Naive thymus-derived CD8-positive, alpha-beta T cell (primary cell): ENCODE measurements around the gene SYDE2. TPM values are rescaled to one million over a fixed set of nuclear protein-coding genes. Genes with fewer than 3 reads are reported as not detected.

Experiments
- ATAC-seq, 2 donors: fragments of 150-1000 bp; cut with Tn5 transposase in 1 of 2; sonication (Bioruptor Pico), chemical (Tn5 transposase) in 1 of 2; 1 replicate in 1 of 2; 2 replicates in 1 of 2; pipeline ENCODE4 v1.10.0; 2021; ENCODE audit warnings: mild to moderate bottlenecking in 2 of 2, moderate library complexity in 2 of 2
- POLR2A ChIA-PET: fragments of 350-600 bp; sonication (Branson Sonifier 250); formaldehyde crosslinking; loops from one replicate; lab custom pipeline; 2021; ENCODE audit warnings: antibody characterized with exemption; lab: Charles Lee
- DNase-seq, 10 donors: peaks; one replicate each; pipeline versions ENCODE4 v3.0.0 to v3.0.0-alpha.2; 2020 to 2022
- H3K27ac Mint-ChIP-seq, 10 donors: one replicate each; pipeline ENCODE4 v1.8.0; 2020 to 2022; ENCODE audit warnings: mild to moderate bottlenecking in 10 of 10, mixed read lengths in 10 of 10, moderate library complexity in 4 of 10, inconsistent platforms in 1 of 10
- H3K27me3 Mint-ChIP-seq, 5 donors: one replicate each; pipeline ENCODE4 v1.8.0; 2021 to 2022; ENCODE audit warnings: mixed read lengths in 5 of 5
- H3K36me3 Mint-ChIP-seq, 3 donors: one replicate each; pipeline ENCODE4 v1.8.0; 2020 to 2022; ENCODE audit warnings: mixed read lengths in 3 of 3, mild to moderate bottlenecking in 2 of 3, inconsistent platforms in 1 of 3
- H3K4me1 Mint-ChIP-seq, 4 donors: one replicate each; pipeline ENCODE4 v1.8.0; 2021 to 2022; ENCODE audit warnings: mixed read lengths in 4 of 4
- H3K4me3 Mint-ChIP-seq, 10 donors: one replicate each; pipeline ENCODE4 v1.8.0; 2020 to 2022; ENCODE audit warnings: mild to moderate bottlenecking in 10 of 10, mixed read lengths in 10 of 10, moderate library complexity in 6 of 10, inconsistent platforms in 1 of 10
- H3K9me3 Mint-ChIP-seq, 9 donors: one replicate each; pipeline ENCODE4 v1.8.0; 2020 to 2022; ENCODE audit warnings: mixed read lengths in 9 of 9, mild to moderate bottlenecking in 3 of 9, inconsistent platforms in 1 of 9, moderate library complexity in 1 of 9
- polyA plus RNA-seq, 3 donors: library from polyadenylated mRNA; unstranded; fragments of 300-500 nt; fragmentation: Illumina TruSeq; gene quantifications; one replicate each; pipeline ENCODE4 v1.2.3, GENCODE V29; 2021
- total RNA-seq, 8 experiments: library from RNA in 2 of 8; stranded (reverse) in 2 of 8; gene quantifications; one replicate each; pipeline ENCODE4 v1.2.3 and lab custom pipeline; 2021 to 2026

SYDE2 gene
- total and polyA plus RNA-seq, 5 experiments from 2014 or later: 2.7 to 10.0 (median 5.8) TPM

DNA sequence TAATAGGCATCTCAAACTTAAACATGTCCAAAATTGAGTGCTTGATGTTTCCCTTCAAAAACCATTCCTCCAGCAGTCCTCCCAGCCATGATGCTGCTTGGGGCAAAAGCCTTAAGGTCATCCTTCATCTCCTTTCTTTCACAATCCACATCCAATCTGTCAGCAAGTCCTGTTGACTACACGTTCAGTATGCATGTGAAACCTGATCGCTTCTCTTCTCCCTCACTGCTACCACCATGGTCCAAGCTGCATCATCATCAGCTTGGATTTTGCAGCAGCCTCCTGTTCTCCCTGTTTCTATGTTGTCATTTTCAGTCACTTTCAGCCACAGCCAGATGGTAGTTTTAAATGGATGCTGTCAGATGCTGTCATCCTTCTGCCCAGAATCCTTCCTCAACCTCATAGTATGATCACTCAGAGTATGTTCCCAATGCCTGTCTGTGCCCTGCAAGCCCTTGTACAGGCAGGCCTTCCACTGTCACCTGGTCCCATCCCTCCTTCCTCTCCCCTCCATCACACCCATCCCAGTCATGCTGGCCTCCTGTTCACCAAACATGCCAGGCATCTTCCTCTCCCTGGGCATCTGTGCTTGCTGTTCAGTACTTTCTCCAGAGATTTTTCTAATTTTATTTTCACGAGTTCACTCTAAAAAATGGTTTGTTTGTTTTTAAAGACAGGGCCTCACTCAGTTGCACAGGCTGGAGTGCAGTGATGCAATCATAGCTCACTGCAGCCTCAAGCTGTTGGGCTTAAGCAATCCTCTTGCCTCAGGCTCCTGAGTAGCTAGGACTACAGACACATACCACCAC lies 66.0 kb downstream of the SYDE2 start:
- no peaks in the 10 kb centered on the region for H3K4me1 Mint-ChIP-seq
- ATAC-seq (no peak), DNase-seq (no peak)
- no peaks in the 10 kb centered on the region for H3K9me3 Mint-ChIP-seq
- no peak overlapping the region for H3K4me3 Mint-ChIP-seq
- no peaks in the 10 kb centered on the region for H3K36me3 Mint-ChIP-seq
- POLR2A ChIA-PET: interaction anchor here (0.7 kb wide), 1 partner anchor 187 kb away, joined by 5 read pairs; no protein-coding TSS in a partner anchor
- H3K27ac Mint-ChIP-seq: no peak overlapping the region
- H3K27me3 Mint-ChIP-seq: peaks cover 0 to 2% (median 0%) of the 10 kb centered on the region in 5 donors

GRCh38 chr1:85133565-85134159 lies 67.2 kb downstream of the SYDE2 start:
- Mint-ChIP-seq H3K9me3 (no peaks in the 10 kb centered on the region), H3K27ac (no peak overlapping the region), H3K4me1 (no peaks in the 10 kb centered on the region), H3K36me3 (no peaks in the 10 kb centered on the region), H3K27me3 (peaks cover 0 to 2% (median 0%) of the 10 kb centered on the region in 5 donors), H3K4me3 (no peak overlapping the region)
- POLR2A ChIA-PET: no interaction called here
- DNase-seq (no peak), ATAC-seq (no peak)

GRCh38 chr1:85132078-85132720 lies 68.6 kb downstream of the SYDE2 start:
- Mint-ChIP-seq H3K4me1 (no peaks in the 10 kb centered on the region), H3K9me3 (no peaks in the 10 kb centered on the region), H3K36me3 (no peaks in the 10 kb centered on the region), H3K27ac (no peak overlapping the region), H3K27me3 (peaks cover 0 to 5% (median 0%) of the 10 kb centered on the region in 5 donors), H3K4me3 (no peak overlapping the region)
- POLR2A ChIA-PET: no interaction called here
- ATAC-seq (no peak), DNase-seq (no peak)

GRCh38 chr1:85128316-85128715 lies 72.5 kb downstream of the SYDE2 start:
- Mint-ChIP-seq H3K27ac (no peak overlapping the region), H3K27me3 (peaks cover 0 to 5% (median 0%) of the 10 kb centered on the region in 5 donors), H3K9me3 (no peaks in the 10 kb centered on the region), H3K36me3 (no peaks in the 10 kb centered on the region), H3K4me3 (no peak overlapping the region), H3K4me1 (no peaks in the 10 kb centered on the region)
- POLR2A ChIA-PET: no interaction called here
- DNase-seq (no peak), ATAC-seq (no peak)

DNA sequence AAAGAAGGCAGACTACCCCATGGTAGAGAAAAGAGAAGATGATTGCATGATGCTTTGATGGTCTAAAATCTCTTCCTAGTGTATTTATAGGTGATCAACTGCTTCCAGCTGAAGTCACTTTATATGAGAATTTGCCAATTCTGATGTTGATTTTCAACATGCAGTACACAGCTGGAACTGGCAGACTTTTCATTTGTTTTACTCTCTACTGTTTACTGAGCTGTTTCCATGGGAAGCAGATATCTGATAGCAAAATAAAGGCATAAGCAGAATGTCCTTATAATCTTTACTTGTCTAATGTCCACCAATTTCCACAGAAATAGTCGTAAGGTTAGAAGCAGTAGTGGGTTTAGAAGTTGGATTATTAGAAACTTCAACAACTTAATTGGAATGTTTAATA lies 74.9 kb downstream of the SYDE2 start:
- Mint-ChIP-seq H3K4me1 (no peaks in the 10 kb centered on the region), H3K27ac (no peak overlapping the region), H3K9me3 (no peaks in the 10 kb centered on the region), H3K36me3 (no peaks in the 10 kb centered on the region), H3K4me3 (no peak overlapping the region), H3K27me3 (peaks cover 0 to 6% (median 3%) of the 10 kb centered on the region in 5 donors)
- no peak for DNase-seq
- ATAC-seq: no peak
- POLR2A ChIA-PET: no interaction called here

GRCh38 chr1:85124091-85124490 lies 76.7 kb downstream of the SYDE2 start:
- Mint-ChIP-seq H3K36me3 (no peaks in the 10 kb centered on the region), H3K27ac (no peak overlapping the region), H3K27me3 (peaks cover 3 to 16% (median 8%) of the 10 kb centered on the region in 5 donors), H3K4me3 (no peak overlapping the region), H3K4me1 (no peaks in the 10 kb centered on the region), H3K9me3 (no peaks in the 10 kb centered on the region)
- DNase-seq (no peak), ATAC-seq (no peak)
- POLR2A ChIA-PET: no interaction called here

GRCh38 chr1:85122169-85122568 lies 78.6 kb downstream of the SYDE2 start:
- DNase-seq (no peak), ATAC-seq (no peak)
- H3K36me3 Mint-ChIP-seq: no peaks in the 10 kb centered on the region
- peak overlapping the region in 1 of 10 donors; percentile 36 for H3K27ac Mint-ChIP-seq
- peaks cover 2 to 17% (median 3%) of the 10 kb centered on the region in 5 donors for H3K27me3 Mint-ChIP-seq
- H3K4me1 Mint-ChIP-seq: no peaks in the 10 kb centered on the region
- no peaks in the 10 kb centered on the region for H3K9me3 Mint-ChIP-seq
- no peak overlapping the region for H3K4me3 Mint-ChIP-seq
- POLR2A ChIA-PET: no interaction called here

DNA sequence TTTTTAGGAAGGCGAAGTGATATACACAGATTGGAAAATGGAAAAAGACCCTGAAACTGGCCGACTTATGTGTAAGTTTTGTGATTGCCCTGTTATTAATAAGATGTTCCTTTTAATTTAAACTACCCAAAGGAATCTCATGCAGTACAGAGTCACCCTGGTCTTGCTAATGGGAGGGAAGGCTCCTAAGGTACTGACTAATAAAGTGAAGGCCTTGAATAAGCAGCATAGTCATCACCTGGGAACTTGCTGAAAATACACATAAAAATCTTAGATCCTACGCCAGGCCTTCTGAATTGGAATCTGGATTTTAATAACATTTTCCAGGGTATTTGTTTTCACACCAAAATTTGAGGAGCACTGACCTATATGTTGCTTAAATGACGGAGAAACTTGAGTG lies 79.1 kb downstream of the SYDE2 start:
- H3K27me3 Mint-ChIP-seq: peaks cover 2 to 17% (median 3%) of the 10 kb centered on the region in 5 donors
- H3K36me3 Mint-ChIP-seq: no peaks in the 10 kb centered on the region
- POLR2A ChIA-PET: no interaction called here

DNA sequence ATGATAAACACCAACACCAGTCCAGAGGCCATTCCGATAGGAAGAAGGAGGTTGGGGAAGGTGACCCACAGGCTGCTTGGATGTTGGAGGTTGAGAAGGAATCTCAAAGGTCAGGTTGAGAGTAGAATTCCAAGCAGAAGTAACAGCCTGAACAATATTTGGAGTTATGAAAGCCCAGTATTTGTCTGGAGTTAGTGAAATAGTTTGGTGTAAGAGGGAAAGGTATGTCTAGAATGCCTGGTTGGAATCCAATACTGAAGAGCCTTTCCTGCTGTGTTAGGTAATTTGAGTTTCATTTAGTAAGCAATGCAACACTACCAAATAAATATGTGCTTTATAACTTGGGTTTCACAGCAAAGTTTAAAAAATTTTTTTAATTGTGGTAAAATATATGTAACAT lies 82.1 kb downstream of the SYDE2 start:
- Mint-ChIP-seq H3K27ac (peak overlapping the region in 1 of 10 donors; percentile 40), H3K4me3 (no peak overlapping the region), H3K9me3 (no peaks in the 10 kb centered on the region), H3K27me3 (peaks cover 2 to 22% (median 4%) of the 10 kb centered on the region in 5 donors), H3K36me3 (no peaks in the 10 kb centered on the region), H3K4me1 (no peaks in the 10 kb centered on the region)
- no peak for ATAC-seq
- DNase-seq: no peak
- POLR2A ChIA-PET: no interaction called here

More for the DNA sequence above, 79.1 kb downstream of the SYDE2 start:
- Mint-ChIP-seq H3K4me1 (no peaks in the 10 kb centered on the region), H3K4me3 (no peak overlapping the region), H3K9me3 (no peaks in the 10 kb centered on the region), H3K27ac (no peak overlapping the region)
- DNase-seq (no peak), ATAC-seq (no peak)

DNA sequence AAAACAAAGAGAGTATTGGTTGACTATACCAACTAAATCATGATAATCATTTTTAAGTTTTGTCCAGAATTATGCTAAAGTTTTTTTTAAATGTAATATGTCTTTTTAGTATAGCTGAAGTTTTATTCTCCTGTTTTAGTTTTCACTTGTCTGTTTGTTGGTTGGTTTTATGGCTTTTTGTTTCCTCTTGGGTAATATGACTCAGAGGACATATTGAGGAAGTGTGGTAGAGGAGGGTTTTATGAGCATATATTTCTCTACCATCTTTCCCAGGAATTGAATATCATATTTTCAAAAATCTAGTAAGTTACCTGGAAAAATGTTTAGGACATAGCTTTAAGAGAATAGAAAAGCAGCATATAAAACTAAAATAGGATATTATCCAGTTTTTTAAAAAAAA lies 84.0 kb downstream of the SYDE2 start:
- Mint-ChIP-seq H3K36me3 (no peaks in the 10 kb centered on the region), H3K27me3 (peaks cover 2 to 22% (median 4%) of the 10 kb centered on the region in 5 donors), H3K27ac (no peak overlapping the region), H3K9me3 (no peaks in the 10 kb centered on the region), H3K4me3 (no peak overlapping the region), H3K4me1 (no peaks in the 10 kb centered on the region)
- ATAC-seq: no peak
- DNase-seq: no peak
- POLR2A ChIA-PET: no interaction called here

DNA sequence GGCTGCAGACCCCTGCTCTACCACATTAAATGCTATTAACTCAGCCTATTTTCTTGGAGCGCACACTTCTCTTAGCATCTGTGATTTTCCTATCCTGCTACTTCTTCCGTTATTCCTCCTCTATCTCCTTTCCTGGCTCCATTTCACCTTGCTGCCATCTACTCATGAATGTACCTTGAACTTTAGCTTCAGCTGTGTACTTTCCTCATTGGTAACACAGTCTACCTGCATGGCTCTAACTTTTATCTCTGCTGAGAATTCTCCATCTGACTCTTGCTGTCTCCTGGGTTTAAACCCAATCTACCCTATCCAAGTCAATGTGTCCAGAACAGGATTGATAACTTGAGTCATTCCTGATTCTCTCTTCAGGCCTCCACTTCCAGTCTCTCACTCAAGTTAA lies 84.9 kb downstream of the SYDE2 start:
- ATAC-seq (no peak), DNase-seq (no peak)
- Mint-ChIP-seq H3K27me3 (peaks cover 0 to 19% (median 4%) of the 10 kb centered on the region in 5 donors), H3K4me3 (no peak overlapping the region), H3K4me1 (no peaks in the 10 kb centered on the region), H3K27ac (no peak overlapping the region), H3K9me3 (no peaks in the 10 kb centered on the region), H3K36me3 (no peaks in the 10 kb centered on the region)
- POLR2A ChIA-PET: no interaction called here

DNA sequence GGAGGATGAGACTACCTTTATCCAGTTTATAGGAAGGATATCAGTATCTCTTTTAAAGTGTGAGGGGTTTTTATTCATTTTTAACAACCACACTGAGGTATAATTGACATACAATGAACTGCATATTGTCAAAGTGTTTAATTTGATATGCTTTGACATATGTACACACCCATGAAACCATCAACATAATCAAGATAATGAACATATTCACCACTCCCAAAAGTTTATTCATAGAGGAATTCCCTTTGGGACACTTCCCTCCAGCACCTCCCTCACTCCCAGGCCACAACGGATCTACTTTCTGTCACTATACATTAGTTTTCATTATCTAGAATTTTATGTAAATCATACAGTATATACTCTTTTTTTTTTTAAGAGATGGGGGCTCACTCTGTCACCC lies 89.1 kb downstream of the SYDE2 start:
- H3K9me3 Mint-ChIP-seq: no peaks in the 10 kb centered on the region
- no peak overlapping the region for H3K4me3 Mint-ChIP-seq
- peaks cover 0 to 5% (median 0%) of the 10 kb centered on the region in 5 donors for H3K27me3 Mint-ChIP-seq
- ATAC-seq: no peak
- POLR2A ChIA-PET: interaction anchor here (1.3 kb wide), 1 partner anchor 173 kb away, joined by 3 read pairs; no protein-coding TSS in a partner anchor
- no peak overlapping the region for H3K27ac Mint-ChIP-seq
- no peaks in the 10 kb centered on the region for H3K4me1 Mint-ChIP-seq
- no peaks in the 10 kb centered on the region for H3K36me3 Mint-ChIP-seq
- DNase-seq: no peak

DNA sequence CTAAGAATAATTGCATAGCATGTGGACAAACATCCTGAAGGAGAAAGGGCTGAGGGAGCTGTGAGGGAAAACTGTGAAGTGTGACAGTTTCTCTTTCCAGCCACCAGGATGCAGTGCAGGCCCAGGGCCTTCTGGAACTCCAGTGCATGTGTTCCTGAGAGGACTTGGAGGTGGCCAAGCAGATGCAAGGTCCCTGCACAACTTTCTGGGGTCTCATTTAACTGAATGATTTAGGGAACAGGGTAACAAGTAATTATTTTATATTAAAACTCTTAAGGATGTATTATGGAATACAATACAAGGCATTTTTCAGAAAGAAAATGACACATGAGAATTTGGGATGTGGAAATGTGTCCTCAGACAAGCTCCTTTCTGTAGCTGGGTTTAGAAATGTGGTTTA lies 91.3 kb downstream of the SYDE2 start:
- POLR2A ChIA-PET: interaction anchor here (0.7 to 1.5 kb wide), 4 partner anchors 92 to 150 kb away, joined by 3 to 6 read pairs (median 4); partner anchors contain the start of gene C1orf52
- Mint-ChIP-seq H3K4me1 (no peaks in the 10 kb centered on the region), H3K27ac (no peak overlapping the region), H3K4me3 (no peak overlapping the region), H3K36me3 (no peaks in the 10 kb centered on the region), H3K27me3 (peaks cover 0 to 3% (median 0%) of the 10 kb centered on the region in 5 donors), H3K9me3 (no peaks in the 10 kb centered on the region)
- ATAC-seq (peak; percentile 82 to 94), DNase-seq (peak; percentile 8 to 76 (median 41))
